ENCODE data around the gene DNAJC12. TPM values are rescaled to one million over a fixed set of nuclear protein-coding genes. Genes with fewer than 3 reads are reported as not detected.

DNAJC12 gene
- total and polyA plus RNA-seq, 4 donors: 15.5 to 25.4 (median 17.7) TPM

Small RNA genes lying within 50 kb of the gene (small RNA-seq; reads per million reads assigned to genes)
- gene RN7SL394P (ENCODE audit: low replicate concordance): not detected
- not detected for gene RNU6-1250P (ENCODE audit: low replicate concordance)
- not detected for gene RNU6-523P (ENCODE audit: low replicate concordance)

Other genes starting within 250 kb of the DNAJC12 start
- gene CTNNA3, start 142.0 kb downstream of the DNAJC12 start, total RNA-seq: 10 to 100 TPM; 57.1 to 63.5 TPM
- 10 to 100 TPM; 15.3 to 24.8 TPM for gene CTNNA3, start 142.0 kb downstream of the DNAJC12 start, polyA plus RNA-seq (ENCODE audit: insufficient read length in 2 of 2)
- gene SIRT1, start 46.5 kb upstream of the DNAJC12 start, total RNA-seq: 10 to 100 TPM; 20.9 to 31.1 TPM
- gene SIRT1, start 46.5 kb upstream of the DNAJC12 start, polyA plus RNA-seq (ENCODE audit: insufficient read length in 2 of 2): 10 to 100 TPM; 18.4 to 22.7 TPM
- gene HERC4, start 237.1 kb upstream of the DNAJC12 start, total RNA-seq: 10 to 100 TPM; 48.0 to 89.5 TPM
- 10 to 100 TPM; 41.8 to 43.1 TPM for gene HERC4, start 237.1 kb upstream of the DNAJC12 start, polyA plus RNA-seq (ENCODE audit: insufficient read length in 2 of 2)